ENCODE measurements around the gene PLEKHG5. TPM values are rescaled to one million over a fixed set of nuclear protein-coding genes. Genes with fewer than 3 reads are reported as not detected.

Gene PLEKHG5
- polyA plus RNA-seq, 3 donors from 2014 or later, result 0.08 TPM; not detected in 2

- Mint-ChIP-seq H3K27ac (no peak overlapping the region), H3K9me3 (no peaks in the 10 kb centered on the region), H3K36me3 (peaks cover 0 to 10% (median 6%) of the 10 kb centered on the region in 3 donors), H3K27me3 (ENCODE audit: low read depth in 3 of 3) (peaks cover 0 to 3% (median 1%) of the 10 kb centered on the region in 3 donors), H3K4me3 (no peak overlapping the region), H3K4me1 (no peaks in the 10 kb centered on the region)
- DNase-seq, result no peak
These were observed 28.0 kb upstream of the PLEKHG5 start for GRCh38 chr1:6519491-6519934.

DNA sequence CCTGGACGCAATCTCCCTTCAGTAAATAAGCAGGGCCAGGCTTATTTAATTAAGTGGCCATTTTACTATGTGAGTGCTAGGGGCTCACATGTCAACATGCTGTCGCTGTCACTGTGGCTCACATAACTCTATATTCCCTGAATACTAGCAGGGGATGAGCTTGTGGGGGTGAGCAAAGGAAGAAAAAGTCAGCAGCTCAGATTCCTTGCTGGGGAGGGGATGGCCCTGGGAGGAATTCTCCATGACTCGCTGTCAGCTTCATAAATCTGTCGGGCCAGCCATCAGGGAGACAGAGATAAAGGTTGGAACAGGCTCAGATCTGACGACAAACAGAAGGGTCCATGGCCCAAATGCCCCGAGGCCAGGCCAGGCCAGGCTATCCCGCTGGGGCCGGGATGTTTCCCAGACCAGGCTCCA is 26.0 kb upstream of the PLEKHG5 start:
- Mint-ChIP-seq H3K4me1 (no peaks in the 10 kb centered on the region), H3K36me3 (no peaks in the 10 kb centered on the region), H3K27ac (no peak overlapping the region), H3K4me3 (no peak overlapping the region), H3K27me3 (ENCODE audit: low read depth in 3 of 3) (peaks cover 0 to 1% (median 0%) of the 10 kb centered on the region in 3 donors), H3K9me3 (no peaks in the 10 kb centered on the region)
- no peak for DNase-seq

- no peaks in the 10 kb centered on the region for H3K36me3 Mint-ChIP-seq
- no peaks in the 10 kb centered on the region for H3K4me1 Mint-ChIP-seq
- H3K27ac Mint-ChIP-seq, result no peak overlapping the region
- H3K27me3 Mint-ChIP-seq (ENCODE audit: low read depth in 3 of 3), result peaks cover 0 to 1% (median 0%) of the 10 kb centered on the region in 3 donors
- DNase-seq, result no peak
- no peaks in the 10 kb centered on the region for H3K9me3 Mint-ChIP-seq
- no peak overlapping the region for H3K4me3 Mint-ChIP-seq
These were observed 24.3 kb upstream of the PLEKHG5 start for GRCh38 chr1:6515771-6516170.

GRCh38 chr1:6513320-6513801 is 21.9 kb upstream of the PLEKHG5 start:
- no peak overlapping the region for H3K27ac Mint-ChIP-seq
- no peaks in the 10 kb centered on the region for H3K4me1 Mint-ChIP-seq
- H3K36me3 Mint-ChIP-seq, result no peaks in the 10 kb centered on the region
- no peak overlapping the region for H3K4me3 Mint-ChIP-seq
- H3K9me3 Mint-ChIP-seq, result no peaks in the 10 kb centered on the region
- DNase-seq, result no peak
- peaks cover 0 to 1% (median 0%) of the 10 kb centered on the region in 3 donors for H3K27me3 Mint-ChIP-seq (ENCODE audit: low read depth in 3 of 3)

- Mint-ChIP-seq H3K27me3 (ENCODE audit: low read depth in 3 of 3) (peaks cover 0 to 1% (median 0%) of the 10 kb centered on the region in 3 donors), H3K27ac (no peak overlapping the region), H3K36me3 (no peaks in the 10 kb centered on the region), H3K4me3 (no peak overlapping the region), H3K4me1 (no peaks in the 10 kb centered on the region), H3K9me3 (no peaks in the 10 kb centered on the region)
- DNase-seq, result no peak
These were observed 21.4 kb upstream of the PLEKHG5 start for GRCh38 chr1:6512908-6513280.

DNA sequence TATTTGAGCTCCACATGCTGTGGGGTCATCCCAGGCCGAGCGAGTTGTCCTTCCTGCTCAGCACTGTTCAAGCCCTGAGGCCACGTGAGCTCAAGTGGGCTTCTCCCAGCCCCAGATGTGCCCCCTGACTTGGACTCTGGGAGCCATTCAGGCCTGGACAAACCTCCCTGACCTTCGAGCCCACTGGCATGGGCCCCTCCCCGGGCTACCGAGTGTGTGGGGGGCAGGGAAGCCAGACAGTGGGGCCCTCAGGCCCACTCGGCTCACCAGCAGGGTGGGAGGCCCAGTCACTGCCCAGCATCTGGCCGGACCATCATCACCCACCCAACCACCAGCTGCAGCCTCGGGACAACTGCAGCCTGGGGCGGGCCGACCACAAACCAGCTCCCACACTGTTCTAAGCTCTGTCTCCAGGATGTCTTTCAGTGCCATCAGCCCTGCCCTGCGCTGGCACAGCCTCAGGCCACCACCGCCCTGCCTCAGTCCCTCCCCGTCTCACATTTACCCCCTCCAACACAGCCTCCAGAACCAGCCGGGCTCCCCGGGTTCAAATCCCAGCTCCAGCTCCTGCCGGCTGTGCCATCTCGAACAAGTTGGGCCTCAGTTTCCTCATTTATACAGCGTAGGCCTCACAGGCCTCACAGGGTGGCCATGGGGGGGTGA is 20.9 kb upstream of the PLEKHG5 start:
- Mint-ChIP-seq H3K4me1 (no peaks in the 10 kb centered on the region), H3K4me3 (no peak overlapping the region), H3K27ac (no peak overlapping the region), H3K9me3 (no peaks in the 10 kb centered on the region), H3K36me3 (no peaks in the 10 kb centered on the region), H3K27me3 (ENCODE audit: low read depth in 3 of 3) (peaks cover 0 to 1% (median 0%) of the 10 kb centered on the region in 3 donors)
- no peak for DNase-seq

GRCh38 chr1:6511561-6512244 is 20.2 kb upstream of the PLEKHG5 start:
- H3K27me3 Mint-ChIP-seq (ENCODE audit: low read depth in 3 of 3), result peaks cover 0 to 1% (median 0%) of the 10 kb centered on the region in 3 donors
- no peak for DNase-seq
- no peaks in the 10 kb centered on the region for H3K9me3 Mint-ChIP-seq
- no peak overlapping the region for H3K27ac Mint-ChIP-seq
- no peaks in the 10 kb centered on the region for H3K4me1 Mint-ChIP-seq
- no peaks in the 10 kb centered on the region for H3K36me3 Mint-ChIP-seq
- H3K4me3 Mint-ChIP-seq, result no peak overlapping the region

- no peak overlapping the region for H3K27ac Mint-ChIP-seq
- no peak overlapping the region for H3K4me3 Mint-ChIP-seq
- peaks cover 0 to 1% (median 0%) of the 10 kb centered on the region in 3 donors for H3K27me3 Mint-ChIP-seq (ENCODE audit: low read depth in 3 of 3)
- H3K36me3 Mint-ChIP-seq, result no peaks in the 10 kb centered on the region
- H3K4me1 Mint-ChIP-seq, result no peaks in the 10 kb centered on the region
- H3K9me3 Mint-ChIP-seq, result no peaks in the 10 kb centered on the region
- DNase-seq, result no peak
These were observed 19.6 kb upstream of the PLEKHG5 start for GRCh38 chr1:6511056-6511455.

DNA sequence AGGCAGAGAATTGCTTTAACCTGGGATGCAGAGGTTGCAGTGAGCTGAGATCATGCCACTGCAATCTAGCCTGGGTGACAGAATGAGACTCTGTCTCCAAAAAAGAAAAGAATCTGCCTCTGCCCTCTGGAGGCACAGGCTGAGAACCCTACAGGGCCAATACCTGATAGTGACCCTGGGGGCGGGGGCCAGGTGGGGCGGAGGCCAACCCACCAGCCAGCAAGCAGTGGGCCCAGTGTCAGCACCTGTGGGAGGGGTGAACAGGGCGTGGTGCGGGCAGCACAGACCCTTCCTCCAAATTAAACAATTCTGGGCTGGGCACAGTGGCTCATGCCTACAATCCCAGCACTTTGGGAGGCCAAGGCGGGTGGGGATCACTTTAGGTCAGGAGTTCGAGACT is 19.0 kb upstream of the PLEKHG5 start:
- no peak overlapping the region for H3K4me3 Mint-ChIP-seq
- H3K36me3 Mint-ChIP-seq, result no peaks in the 10 kb centered on the region
- H3K27me3 Mint-ChIP-seq (ENCODE audit: low read depth in 3 of 3), result peaks cover 0 to 1% (median 0%) of the 10 kb centered on the region in 3 donors
- DNase-seq, result no peak
- no peak overlapping the region for H3K27ac Mint-ChIP-seq
- H3K9me3 Mint-ChIP-seq, result no peaks in the 10 kb centered on the region
- H3K4me1 Mint-ChIP-seq, result no peaks in the 10 kb centered on the region

DNA sequence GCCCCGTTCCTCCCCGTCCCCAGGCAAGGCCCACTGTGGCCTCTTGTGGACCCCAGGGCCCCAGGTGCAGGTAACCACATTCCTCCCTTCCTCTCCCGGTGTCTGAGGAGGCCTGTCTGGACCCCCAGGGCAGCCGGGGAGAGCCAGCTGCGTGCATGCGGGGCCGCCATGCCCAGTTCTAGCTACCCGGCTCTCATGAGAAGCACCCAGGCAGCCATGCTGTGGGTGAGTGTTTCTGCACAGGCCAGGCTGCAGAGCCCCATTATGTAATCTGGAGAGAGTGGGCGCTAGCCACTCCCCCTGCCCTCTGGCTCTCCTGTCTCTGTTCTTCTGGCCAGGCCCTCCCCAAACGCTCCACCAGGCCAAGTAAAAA is 18.4 kb upstream of the PLEKHG5 start:
- no peak for DNase-seq
- Mint-ChIP-seq H3K36me3 (no peaks in the 10 kb centered on the region), H3K27ac (no peak overlapping the region), H3K27me3 (ENCODE audit: low read depth in 3 of 3) (peaks cover 0 to 3% (median 1%) of the 10 kb centered on the region in 3 donors), H3K9me3 (no peaks in the 10 kb centered on the region), H3K4me3 (no peak overlapping the region), H3K4me1 (no peaks in the 10 kb centered on the region)

GRCh38 chr1:6509220-6509918 is 17.9 kb upstream of the PLEKHG5 start:
- Mint-ChIP-seq H3K4me1 (no peaks in the 10 kb centered on the region), H3K27me3 (ENCODE audit: low read depth in 3 of 3) (peaks cover 0 to 3% (median 0%) of the 10 kb centered on the region in 3 donors), H3K36me3 (no peaks in the 10 kb centered on the region), H3K27ac (no peak overlapping the region), H3K9me3 (no peaks in the 10 kb centered on the region), H3K4me3 (no peak overlapping the region)
- no peak for DNase-seq

- Mint-ChIP-seq H3K36me3 (no peaks in the 10 kb centered on the region), H3K9me3 (no peaks in the 10 kb centered on the region), H3K4me3 (no peak overlapping the region), H3K27me3 (ENCODE audit: low read depth in 3 of 3) (peaks cover 0 to 3% (median 0%) of the 10 kb centered on the region in 3 donors), H3K4me1 (no peaks in the 10 kb centered on the region), H3K27ac (no peak overlapping the region)
- DNase-seq, result no peak
These were observed 17.3 kb upstream of the PLEKHG5 start for GRCh38 chr1:6508816-6509189.

GRCh38 chr1:6508154-6508815 is 16.8 kb upstream of the PLEKHG5 start:
- H3K27me3 Mint-ChIP-seq (ENCODE audit: low read depth in 3 of 3), result peaks cover 0 to 3% (median 0%) of the 10 kb centered on the region in 3 donors
- no peaks in the 10 kb centered on the region for H3K9me3 Mint-ChIP-seq
- H3K27ac Mint-ChIP-seq, result no peak overlapping the region
- DNase-seq, result no peak
- H3K36me3 Mint-ChIP-seq, result no peaks in the 10 kb centered on the region
- H3K4me1 Mint-ChIP-seq, result no peaks in the 10 kb centered on the region
- no peak overlapping the region for H3K4me3 Mint-ChIP-seq

DNA sequence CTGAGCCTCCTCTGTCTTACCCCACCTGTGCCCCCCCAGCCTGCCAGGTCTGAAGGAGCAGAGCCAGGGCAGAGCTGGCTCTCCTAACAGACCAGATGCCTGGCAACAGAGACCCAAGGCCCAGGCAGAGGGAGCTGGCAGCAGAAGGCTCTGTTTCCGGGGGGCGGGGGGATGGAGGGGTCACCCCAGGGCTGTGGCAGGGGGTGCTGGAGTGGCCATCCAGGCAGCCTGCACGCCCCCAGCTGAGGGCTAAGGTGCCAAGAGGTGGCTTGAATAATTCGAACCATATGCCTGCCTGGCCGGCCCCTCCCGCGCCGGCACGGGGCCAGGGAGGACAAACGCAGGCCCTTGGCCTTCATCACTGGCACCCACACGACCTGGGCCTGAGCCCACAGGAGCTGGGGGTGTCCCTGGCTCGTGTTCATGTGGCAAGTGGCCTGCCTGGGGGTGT is 16.0 kb upstream of the PLEKHG5 start:
- H3K36me3 Mint-ChIP-seq, result no peaks in the 10 kb centered on the region
- H3K27ac Mint-ChIP-seq, result no peak overlapping the region
- H3K9me3 Mint-ChIP-seq, result no peaks in the 10 kb centered on the region
- no peak for DNase-seq
- H3K4me3 Mint-ChIP-seq, result no peak overlapping the region
- H3K4me1 Mint-ChIP-seq, result no peaks in the 10 kb centered on the region
- peaks cover 0 to 3% (median 0%) of the 10 kb centered on the region in 3 donors for H3K27me3 Mint-ChIP-seq (ENCODE audit: low read depth in 3 of 3)
